ENCODE measurements around the gene NCKAP5. TPM values are rescaled to one million over a fixed set of nuclear protein-coding genes. Genes with fewer than 3 reads are reported as not detected.

Gene NCKAP5
- total and polyA plus RNA-seq, 2 of the 13 experiments (the other 11 are each of a cell fraction or from before 2014, with no cell fraction given): 0.01 TPM; not detected in 1

GRCh38 chr2:132642415-132642814 is 925.8 kb downstream of the NCKAP5 start (continued):
- TF ChIP-seq AHDC1 (CRISPR knock-in tag; IDR thresholded peaks at IDR 0.05; ENCODE audit: borderline replicate concordance) (peak; percentile 38; the same call in 1 of the 2 replicates), FOXO1 (CRISPR knock-in tag; IDR thresholded peaks at IDR 0.05) (peak; percentile 33; the same call in 1 of the 2 replicates), HNF4A (CRISPR knock-in tag; IDR thresholded peaks at IDR 0.05) (peak; percentile 33; the same call in 1 of the 2 replicates), ZBTB38 (CRISPR knock-in tag; IDR thresholded peaks at IDR 0.05) (no peak), HNF4G (IDR thresholded peaks at IDR 0.05; ENCODE audit: borderline replicate concordance, low read depth, low read length) (no peak), HNF4G (CRISPR knock-in tag; IDR thresholded peaks at IDR 0.05; ENCODE audit: borderline replicate concordance, low read depth) (no peak), ZHX2 (IDR thresholded peaks at IDR 0.05; ENCODE audit: low read depth) (no peak), ZHX2 (CRISPR knock-in tag; IDR thresholded peaks at IDR 0.05; ENCODE audit: borderline replicate concordance) (no peak), TCF7 (IDR thresholded peaks at IDR 0.05; ENCODE audit: low read depth) (peak; percentile 63), ARID4A (CRISPR knock-in tag; IDR thresholded peaks at IDR 0.05; ENCODE audit: borderline replicate concordance) (0 out of 2 replicates have a peak, but pooled peaks have one; percentile 30), ZNF841 (CRISPR knock-in tag; IDR thresholded peaks at IDR 0.05; ENCODE audit: borderline replicate concordance) (no peak), FOXJ3 (CRISPR knock-in tag; IDR thresholded peaks at IDR 0.05; ENCODE audit: borderline replicate concordance) (0 out of 2 replicates have a peak, but pooled peaks have one; percentile 24), U2AF1 (optimal IDR thresholded peaks at IDR 0.05; ENCODE audit: low read depth, low read length) (no peak)

Data from HepG2 (cell line).